Fibroblast of lung (primary cell): ENCODE results near the gene LRP1. TPM values are rescaled to one million over a fixed set of nuclear protein-coding genes. Genes with fewer than 3 reads are reported as not detected.
A peak's percentile ranks its signal among the peaks of the same experiment; 100 is the strongest.

ENCODE experiments used
- DNase-seq, 2 donors: peaks; one replicate each; pipeline versions ENCODE4 v3.0.0 to v3.0.0-alpha.2; 2010; ENCODE audit warnings: low read depth in 2 of 2
- H2AFZ ChIP-seq: 2 replicates; pipeline ENCODE4 v1.5.1; 2012; ENCODE audit warnings: low read length, control low read depth, inconsistent platforms
- H3K27ac ChIP-seq: 2 replicates; pipeline ENCODE4 v1.5.1; 2011; ENCODE audit warnings: low read length, control low read depth; ENCODE audit not compliant: insufficient read depth
- H3K27me3 ChIP-seq: 2 replicates; pipeline ENCODE4 v1.5.1; 2011; ENCODE audit warnings: mild to moderate bottlenecking, low read length; ENCODE audit not compliant: control insufficient read depth, insufficient read depth
- H3K36me3 ChIP-seq: 2 replicates; pipeline ENCODE4 v1.5.1; 2011; ENCODE audit warnings: low read length; ENCODE audit not compliant: control insufficient read depth, insufficient read depth
- H3K4me1 ChIP-seq: 2 replicates; pipeline ENCODE4 v1.5.1; 2011; ENCODE audit warnings: low read length; ENCODE audit not compliant: control insufficient read depth, insufficient read depth; ENCODE audit errors: extremely low read depth
- H3K4me2 ChIP-seq: 2 replicates; pipeline ENCODE4 v1.5.1; 2011; ENCODE audit warnings: low read length, control low read depth; ENCODE audit not compliant: insufficient read depth; ENCODE audit errors: extremely low read depth
- H3K4me3 ChIP-seq, 4 experiments: fragments of 200-600 bp in 1 of 4; sonication (generic) in 1 of 4; replicated peaks in 1 of 4; 2 replicates each; pipeline ENCODE4 v1.5.1; 2011 to 2016; ENCODE audit warnings: low read length in 4 of 4, low read depth in 3 of 4, mild to moderate bottlenecking in 3 of 4, control low read depth in 2 of 4, inconsistent platforms in 1 of 4, mixed read lengths in 1 of 4; ENCODE audit not compliant: insufficient read depth in 1 of 4; ENCODE audit errors: control extremely low read depth in 1 of 4
- H3K79me2 ChIP-seq: 2 replicates; pipeline ENCODE4 v1.5.1; 2012; ENCODE audit warnings: mild to moderate bottlenecking, low read length, inconsistent platforms; ENCODE audit not compliant: control insufficient read depth, insufficient read depth
- H3K9ac ChIP-seq: 2 replicates; pipeline ENCODE4 v1.5.1; 2011; ENCODE audit warnings: mild to moderate bottlenecking, low read length, control low read depth; ENCODE audit not compliant: insufficient read depth
- H3K9me3 ChIP-seq: 2 replicates; pipeline ENCODE4 v1.5.1; 2012; ENCODE audit warnings: low read depth, low read length; ENCODE audit not compliant: control insufficient read depth, insufficient read depth
- H4K20me1 ChIP-seq: 2 replicates; pipeline ENCODE4 v1.5.1; 2011; ENCODE audit warnings: low read length; ENCODE audit not compliant: control insufficient read depth, insufficient read depth; ENCODE audit errors: extremely low read depth
- CTCF ChIP-seq, 2 donors: IDR thresholded peaks in 1 of 2; conservative IDR thresholded peaks in 1 of 2; 1 replicate in 1 of 2; 2 replicates in 1 of 2; pipeline ENCODE4 v1.5.1; 2011 to 2012; ENCODE audit warnings: low read length in 2 of 2, control low read depth in 1 of 2, inconsistent platforms in 1 of 2, low read depth in 1 of 2, mild to moderate bottlenecking in 1 of 2
- EZH2 ChIP-seq: IDR thresholded peaks from 2 replicates; pipeline ENCODE4 v1.5.1; 2012; ENCODE audit warnings: low read length, control low read depth, mild to moderate bottlenecking; ENCODE audit errors: missing control alignments
- polyA plus RNA-seq, 2 donors: library from polyadenylated mRNA; depleted of rRNA in 1 of 2; stranded (reverse) in 1 of 2; unstranded in 1 of 2; fragments of >200 nt; gene quantifications; 2 replicates each; pipeline ENCODE4 v1.2.1, GENCODE V29; 2011 to 2012; ENCODE audit warnings: missing spikeins in 1 of 2
- total RNA-seq: library from RNA; depleted of rRNA; stranded (reverse); fragments of >200 nt; gene quantifications from 2 replicates; pipeline ENCODE4 v1.2.1, GENCODE V29; 2014

Gene LRP1
- total and polyA plus RNA-seq, 2 donors (not counting 1 experiment from before 2014, with no cell fraction given): 92.2 to 464 TPM

GRCh38 chr12:57094208-57095160 is 33.8 kb upstream of the LRP1 start:
- H3K4me3 ChIP-seq: no peak overlapping the region
- DNase-seq: no peak
- H3K9ac ChIP-seq: peak overlapping the region; percentile 29
- H3K4me1 ChIP-seq: peaks cover 22% of the 10 kb centered on the region
- peak overlapping the region; percentile 66 for H3K4me2 ChIP-seq
- H3K79me2 ChIP-seq: peaks cover 42% of the 10 kb centered on the region
- H3K27me3 ChIP-seq: no peaks in the 10 kb centered on the region
- H2AFZ ChIP-seq: no peak overlapping the region
- no peak for TF ChIP-seq CTCF (conservative IDR thresholded peaks at IDR 0.05 in 1 of 2, IDR thresholded peaks at IDR 0.05 in 1 of 2; ENCODE audit: low read depth in 1 of 2, low read length in 2 of 2)
- TF ChIP-seq EZH2: no peak
- H3K27ac ChIP-seq: peak overlapping the region; percentile 65
- H3K9me3 ChIP-seq: no peaks in the 10 kb centered on the region
- H3K36me3 ChIP-seq: peaks cover 40% of the 10 kb centered on the region
- H4K20me1 ChIP-seq: no peaks in the 10 kb centered on the region

DNA sequence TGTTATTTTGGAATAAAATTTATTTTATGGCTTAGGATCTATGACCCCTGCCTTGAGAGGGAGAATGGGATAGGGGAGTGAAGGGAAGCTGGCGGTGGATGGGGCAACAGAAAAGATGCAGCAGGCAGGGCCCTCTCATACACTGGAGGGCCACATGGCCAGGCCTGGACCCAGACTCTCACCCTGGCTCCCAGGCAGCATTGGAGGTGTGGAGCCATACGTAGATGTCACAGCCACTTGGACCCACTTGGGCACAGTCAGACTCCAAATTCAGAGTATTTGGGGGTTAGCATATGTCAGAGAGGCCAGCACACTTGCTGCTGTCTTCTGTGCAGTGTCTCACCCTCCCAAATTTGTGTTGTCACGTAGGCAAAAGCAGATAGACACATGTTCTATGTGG is 32.8 kb upstream of the LRP1 start:
- H3K4me1 ChIP-seq: peaks cover 22% of the 10 kb centered on the region
- no peak overlapping the region for H3K4me3 ChIP-seq
- no peaks in the 10 kb centered on the region for H4K20me1 ChIP-seq
- H3K9me3 ChIP-seq: no peaks in the 10 kb centered on the region
- H3K4me2 ChIP-seq: no peak overlapping the region
- H3K9ac ChIP-seq: no peak overlapping the region
- DNase-seq: no peak
- TF ChIP-seq CTCF (conservative IDR thresholded peaks at IDR 0.05 in 1 of 2, IDR thresholded peaks at IDR 0.05 in 1 of 2; ENCODE audit: low read depth in 1 of 2, low read length in 2 of 2) (no peak), EZH2 (no peak)
- no peak overlapping the region for H2AFZ ChIP-seq
- H3K79me2 ChIP-seq: peaks cover 33% of the 10 kb centered on the region
- no peaks in the 10 kb centered on the region for H3K27me3 ChIP-seq
- H3K36me3 ChIP-seq: peaks cover 48% of the 10 kb centered on the region
- no peak overlapping the region for H3K27ac ChIP-seq

DNA sequence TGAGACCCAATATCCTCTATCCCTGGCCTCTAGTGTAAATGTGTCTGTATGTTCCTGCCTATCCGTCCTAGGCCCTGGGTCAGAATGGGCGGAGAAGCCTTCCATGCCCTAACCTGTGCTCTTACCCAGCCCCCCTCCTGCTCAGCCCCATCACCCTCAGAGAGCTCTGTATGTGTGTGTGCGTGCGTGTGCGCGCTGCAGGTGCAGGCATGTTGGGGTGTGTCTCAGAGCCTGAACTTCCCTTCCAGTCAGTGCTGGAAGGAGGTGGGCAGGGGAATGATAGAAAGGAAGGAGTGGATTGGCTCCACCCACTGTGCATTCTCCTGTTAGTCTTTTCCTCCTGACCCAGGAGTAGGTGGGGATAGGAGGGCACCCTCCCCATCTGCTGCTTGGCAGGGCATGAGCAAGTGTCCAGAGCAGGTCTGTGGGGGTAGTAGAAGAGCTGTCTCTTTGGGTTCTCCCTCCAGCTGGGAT is 32.1 kb upstream of the LRP1 start:
- H3K27ac ChIP-seq: no peak overlapping the region
- no peaks in the 10 kb centered on the region for H3K9me3 ChIP-seq
- H3K4me1 ChIP-seq: peaks cover 20% of the 10 kb centered on the region
- no peak overlapping the region for H2AFZ ChIP-seq
- H3K79me2 ChIP-seq: peaks cover 26% of the 10 kb centered on the region
- no peak overlapping the region for H3K4me2 ChIP-seq
- no peak overlapping the region for H3K4me3 ChIP-seq
- TF ChIP-seq CTCF (conservative IDR thresholded peaks at IDR 0.05 in 1 of 2, IDR thresholded peaks at IDR 0.05 in 1 of 2; ENCODE audit: low read depth in 1 of 2, low read length in 2 of 2): no peak
- TF ChIP-seq EZH2: no peak
- no peaks in the 10 kb centered on the region for H4K20me1 ChIP-seq
- no peak for DNase-seq
- H3K36me3 ChIP-seq: peaks cover 46% of the 10 kb centered on the region
- H3K9ac ChIP-seq: no peak overlapping the region
- H3K27me3 ChIP-seq: no peaks in the 10 kb centered on the region
